Gastrocnemius medialis (tissue), 4 donors: ENCODE results near the gene NAGA. TPM values are rescaled to one million over a fixed set of nuclear protein-coding genes. Genes with fewer than 3 reads are reported as not detected.

Source experiments
- ATAC-seq, 2 donors: fragments of 150-250 bp; one replicate each; pipeline ENCODE4 v1.9.1; 2016
- DNase-seq, 2 donors: peaks; one replicate each; pipeline ENCODE4 v3.0.0-alpha.2; 2019
- H3K27ac ChIP-seq, 4 donors: fragments of 200-600 bp; sonication (generic); 1 replicate in 1 of 4; 2 replicates in 3 of 4; pipeline ENCODE4 v1.5.1; 2016 to 2018; ENCODE audit warnings: mild to moderate bottlenecking in 2 of 4, moderate library complexity in 1 of 4
- H3K27me3 ChIP-seq, 3 donors: fragments of 200-600 bp; sonication (generic) in 2 of 3; 1 replicate in 1 of 3; 2 replicates in 2 of 3; pipeline versions ENCODE4 v1.5.1 to v1.6.0; 2016 to 2019; ENCODE audit warnings: mild to moderate bottlenecking in 1 of 3, moderate library complexity in 1 of 3
- H3K36me3 ChIP-seq, 2 donors: fragments of 200-600 bp; sonication (generic) in 1 of 2; one replicate each; pipeline ENCODE4 v1.5.1; 2017 to 2018
- H3K4me1 ChIP-seq, 2 donors: fragments of 200-600 bp; sonication (generic) in 1 of 2; one replicate each; pipeline ENCODE4 v1.5.1; 2016 to 2017; ENCODE audit warnings: mild to moderate bottlenecking in 2 of 2
- H3K4me3 ChIP-seq, 4 donors: fragments of 200-600 bp; sonication (generic) in 3 of 4; 1 replicate in 1 of 4; 2 replicates in 3 of 4; pipeline ENCODE4 v1.5.1; 2016 to 2019; ENCODE audit warnings: mild to moderate bottlenecking in 2 of 4
- H3K9me3 ChIP-seq, 3 donors: fragments of 200-600 bp; sonication (generic) in 2 of 3; 1 replicate in 1 of 3; 2 replicates in 2 of 3; pipeline ENCODE4 v1.5.1; 2016 to 2019
- POLR2A ChIP-seq, 2 donors: fragments of 450-650 bp; IDR thresholded peaks; one replicate each; pipeline ENCODE4 v1.6.1; 2017; ENCODE audit warnings: antibody characterized with exemption in 2 of 2, mild to moderate bottlenecking in 2 of 2, moderate library complexity in 2 of 2
- in situ Hi-C, 4 donors: fragments of 200-750 bp; cut with MboI; loops; one replicate each; pipeline versions ENCODE4 v1.15.0 to v1.8.0; 2017; ENCODE audit warnings: low sequenced_read_pairs in 4 of 4
- intact Hi-C: fragments of 100-400 bp; cut with DNase I; formaldehyde crosslinking; loops from one replicate; pipeline ENCODE4 v1.15.1; 2023; ENCODE audit warnings: low total_unique reads
- total RNA-seq, 4 donors: library from RNA; depleted of rRNA; stranded (reverse); fragments of >200 nt; gene quantifications; one replicate each; pipeline versions ENCODE4 v1.1.0 to v1.2.3, GENCODE V29; 2016
- TF ChIP-seq, protein P1 (sequence below), 5 experiments: fragments of 450-650 bp in 3 of 5; fragments of 200-600 bp in 2 of 5; sonication (generic) in 2 of 5; IDR thresholded peaks in 4 of 5; conservative IDR thresholded peaks in 1 of 5; 1 replicate in 4 of 5; 2 replicates in 1 of 5; pipeline ENCODE4 v1.5.1; 2016 to 2019; ENCODE audit warnings: antibody characterized with exemption in 5 of 5, mild to moderate bottlenecking in 3 of 5, moderate library complexity in 3 of 5

The NAGA gene
- total RNA-seq, 4 donors from 2014 or later = 8.7 to 14.1 (median 11.9) TPM

- in situ Hi-C loops = no loop called here
- DNase-seq (no peak), ATAC-seq (no peak)
- peaks cover 0 to 38% of the 10 kb centered on the region in 2 donors for H3K36me3 ChIP-seq
- no peak for TF ChIP-seq POLR2A (IDR thresholded peaks at IDR 0.05)
- TF ChIP-seq, protein P1, sequence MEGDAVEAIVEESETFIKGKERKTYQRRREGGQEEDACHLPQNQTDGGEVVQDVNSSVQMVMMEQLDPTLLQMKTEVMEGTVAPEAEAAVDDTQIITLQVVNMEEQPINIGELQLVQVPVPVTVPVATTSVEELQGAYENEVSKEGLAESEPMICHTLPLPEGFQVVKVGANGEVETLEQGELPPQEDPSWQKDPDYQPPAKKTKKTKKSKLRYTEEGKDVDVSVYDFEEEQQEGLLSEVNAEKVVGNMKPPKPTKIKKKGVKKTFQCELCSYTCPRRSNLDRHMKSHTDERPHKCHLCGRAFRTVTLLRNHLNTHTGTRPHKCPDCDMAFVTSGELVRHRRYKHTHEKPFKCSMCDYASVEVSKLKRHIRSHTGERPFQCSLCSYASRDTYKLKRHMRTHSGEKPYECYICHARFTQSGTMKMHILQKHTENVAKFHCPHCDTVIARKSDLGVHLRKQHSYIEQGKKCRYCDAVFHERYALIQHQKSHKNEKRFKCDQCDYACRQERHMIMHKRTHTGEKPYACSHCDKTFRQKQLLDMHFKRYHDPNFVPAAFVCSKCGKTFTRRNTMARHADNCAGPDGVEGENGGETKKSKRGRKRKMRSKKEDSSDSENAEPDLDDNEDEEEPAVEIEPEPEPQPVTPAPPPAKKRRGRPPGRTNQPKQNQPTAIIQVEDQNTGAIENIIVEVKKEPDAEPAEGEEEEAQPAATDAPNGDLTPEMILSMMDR (IDR thresholded peaks at IDR 0.05 in 4 of 5, conservative IDR thresholded peaks at IDR 0.05 in 1 of 5) = no peak
- no peaks in the 10 kb centered on the region for H3K9me3 ChIP-seq
- H3K4me1 ChIP-seq = no peaks in the 10 kb centered on the region
- no peak overlapping the region for H3K4me3 ChIP-seq
- H3K27me3 ChIP-seq = no peaks in the 10 kb centered on the region
- no peak overlapping the region for H3K27ac ChIP-seq
- intact Hi-C loops = no loop called here
Observed at GRCh38 chr22:42056757-42057511, 13.7 kb downstream of the NAGA start.

- intact Hi-C loops (no loop called here), in situ Hi-C loops (no loop called here)
- no peaks in the 10 kb centered on the region for H3K27me3 ChIP-seq
- H3K4me1 ChIP-seq = no peaks in the 10 kb centered on the region
- no peak for TF ChIP-seq POLR2A (IDR thresholded peaks at IDR 0.05)
- TF ChIP-seq, protein P1 (IDR thresholded peaks at IDR 0.05 in 4 of 5, conservative IDR thresholded peaks at IDR 0.05 in 1 of 5) = no peak
- H3K4me3 ChIP-seq = no peak overlapping the region
- ATAC-seq (no peak), DNase-seq (no peak)
- no peak overlapping the region for H3K27ac ChIP-seq
- H3K36me3 ChIP-seq = no peaks in the 10 kb centered on the region
- no peaks in the 10 kb centered on the region for H3K9me3 ChIP-seq
Observed at GRCh38 chr22:42052765-42053164, 17.8 kb downstream of the NAGA start.

DNA sequence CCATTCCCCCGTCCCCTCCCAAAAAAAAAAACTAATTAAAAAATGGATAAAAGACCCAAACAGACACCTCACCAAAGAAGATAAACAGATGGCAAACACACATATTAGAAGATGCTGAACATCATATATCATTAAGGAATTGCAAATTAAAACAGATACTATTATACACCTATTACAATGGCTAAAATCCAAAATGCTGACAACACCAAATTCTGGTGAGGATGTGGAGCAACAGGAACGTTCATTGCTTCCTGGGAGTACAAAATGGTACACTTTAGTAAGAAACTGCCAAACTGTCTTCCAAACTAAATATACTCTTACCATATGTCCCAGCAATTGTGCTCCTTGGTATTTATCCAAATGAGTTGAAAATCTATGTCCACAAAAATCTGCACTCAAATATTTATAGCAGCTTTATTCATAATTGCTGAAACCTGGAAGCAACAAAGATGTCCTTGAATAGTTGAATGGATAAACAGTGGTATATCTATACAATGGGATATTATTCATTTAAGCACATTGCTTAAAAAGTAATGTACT, 19.9 kb downstream of the NAGA start:
- Histone ChIP-seq H3K4me1 (no peaks in the 10 kb centered on the region), H3K27ac (no peak overlapping the region), H3K27me3 (no peaks in the 10 kb centered on the region), H3K36me3 (no peaks in the 10 kb centered on the region), H3K9me3 (no peaks in the 10 kb centered on the region), H3K4me3 (no peak overlapping the region)
- in situ Hi-C loops = no loop called here
- DNase-seq = no peak
- intact Hi-C loops = no loop called here
- no peak for ATAC-seq
- TF ChIP-seq, protein P1 (IDR thresholded peaks at IDR 0.05 in 4 of 5, conservative IDR thresholded peaks at IDR 0.05 in 1 of 5) = no peak
- TF ChIP-seq POLR2A (IDR thresholded peaks at IDR 0.05) = no peak

DNA sequence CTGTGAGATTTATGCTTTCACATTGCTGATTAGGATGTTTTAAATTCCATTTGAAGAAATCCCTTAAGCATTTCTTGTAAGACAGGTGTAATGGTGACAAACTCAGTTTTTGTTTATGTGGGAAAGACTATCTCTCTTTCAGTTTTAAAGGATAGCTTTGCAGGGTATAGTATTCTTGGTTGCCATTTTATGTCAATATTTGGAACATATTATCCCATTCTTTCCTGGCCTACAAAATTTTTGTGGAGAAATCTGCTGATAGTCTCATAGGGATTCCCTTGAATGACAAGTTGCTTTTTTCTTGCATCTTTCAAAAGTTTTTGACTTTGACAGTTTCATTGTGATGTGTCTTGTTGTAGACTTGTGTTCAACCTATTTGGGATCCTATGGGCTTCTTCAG, 28.8 kb downstream of the NAGA start:
- DNase-seq (no peak), ATAC-seq (no peak)
- no peak overlapping the region for H3K27ac ChIP-seq
- no peaks in the 10 kb centered on the region for H3K4me1 ChIP-seq
- no peak overlapping the region for H3K4me3 ChIP-seq
- in situ Hi-C loops = no loop called here
- no peaks in the 10 kb centered on the region for H3K9me3 ChIP-seq
- TF ChIP-seq POLR2A (IDR thresholded peaks at IDR 0.05) = no peak
- TF ChIP-seq, protein P1 (IDR thresholded peaks at IDR 0.05 in 4 of 5, conservative IDR thresholded peaks at IDR 0.05 in 1 of 5) = no peak
- H3K27me3 ChIP-seq = no peaks in the 10 kb centered on the region
- intact Hi-C loops = no loop called here
- H3K36me3 ChIP-seq = no peaks in the 10 kb centered on the region
